IPS DF 19.7 (cell line): ENCODE data around the gene KCNG4.
A peak's percentile ranks its signal among the peaks of the same experiment; 100 is the strongest.
"Not testable (repeated sequence)": the region's sequence is repeated elsewhere in the genome, so short reads cannot be mapped to it uniquely, and the experiment has no call there.

ENCODE experiments used
- DNase-seq: peaks from one replicate; pipeline ENCODE4 v3.0.0-alpha.2; 2013; ENCODE audit warnings: low read depth, low spot score

Gene KCNG4

DNA sequence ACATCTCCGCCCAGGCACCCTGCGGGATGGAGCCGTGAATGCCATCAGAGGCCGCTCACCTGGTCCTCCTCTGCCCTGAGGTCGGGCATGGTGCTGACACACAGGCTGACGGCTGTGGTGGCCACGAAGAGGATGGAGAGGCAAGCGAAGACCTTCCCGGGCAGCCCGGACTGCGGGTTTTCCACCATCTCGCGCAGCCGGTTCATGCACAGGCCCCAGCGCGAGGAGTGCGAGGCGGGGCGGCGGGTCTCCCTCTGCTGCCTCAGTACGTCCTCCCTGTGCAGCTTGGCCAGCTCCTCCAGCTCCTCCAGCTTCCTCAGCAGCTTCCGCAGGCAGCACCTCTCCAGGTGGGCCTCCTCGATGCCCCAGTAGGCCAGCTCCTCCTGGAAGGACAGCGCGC, 3.1 kb downstream of the KCNG4 start:
- no peak for DNase-seq

DNA sequence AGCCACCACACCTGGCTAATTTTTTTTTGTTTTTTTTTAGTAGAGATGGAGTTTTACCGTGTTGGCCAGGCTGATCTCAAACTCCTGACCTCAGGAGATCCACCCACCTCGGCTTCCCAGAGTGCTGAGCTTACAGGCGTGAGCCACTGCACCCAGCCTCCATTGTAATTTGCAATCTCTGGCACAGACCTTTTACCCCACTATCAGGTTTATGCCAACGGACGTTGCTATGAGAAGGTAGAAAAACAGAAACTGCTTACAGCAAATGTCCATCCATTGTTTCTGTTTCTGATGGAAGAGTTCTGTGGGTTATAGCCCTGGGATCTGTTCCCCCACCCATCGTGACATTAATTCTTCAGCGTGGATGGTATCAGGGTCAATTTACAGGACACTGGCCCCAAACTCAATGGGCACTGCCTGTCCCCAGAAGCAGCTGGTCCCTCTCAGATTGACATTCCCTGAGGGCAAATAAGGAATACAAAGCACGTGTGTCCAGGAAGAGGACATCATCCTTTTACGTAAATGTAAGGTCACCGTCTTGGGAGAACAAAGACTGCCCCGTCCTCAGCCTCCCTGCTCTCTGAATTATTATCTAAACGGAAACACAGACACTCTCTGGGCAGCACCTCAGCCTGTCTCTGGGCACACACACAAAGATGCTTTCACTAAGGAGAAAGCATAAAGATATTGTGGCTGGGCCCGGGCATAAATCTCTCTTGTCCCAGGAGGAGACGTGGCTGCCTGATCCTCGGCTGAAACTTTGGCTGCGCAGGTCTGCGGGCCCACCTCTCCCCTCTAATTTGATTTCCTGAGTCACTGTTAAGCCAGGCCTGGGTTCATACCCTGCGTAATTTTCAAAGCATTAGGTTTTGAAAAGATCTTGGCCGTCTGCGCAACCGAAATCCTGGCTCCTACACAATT, 5.2 kb downstream of the KCNG4 start:
- DNase-seq: no peak

- no peak for DNase-seq
These were observed 6.1 kb downstream of the KCNG4 start for GRCh38 chr16:84233748-84234147.

GRCh38 chr16:84232969-84233368, 6.8 kb downstream of the KCNG4 start:
- no peak for DNase-seq

- DNase-seq: no peak
These were observed 7.8 kb downstream of the KCNG4 start for GRCh38 chr16:84232060-84232459.

DNA sequence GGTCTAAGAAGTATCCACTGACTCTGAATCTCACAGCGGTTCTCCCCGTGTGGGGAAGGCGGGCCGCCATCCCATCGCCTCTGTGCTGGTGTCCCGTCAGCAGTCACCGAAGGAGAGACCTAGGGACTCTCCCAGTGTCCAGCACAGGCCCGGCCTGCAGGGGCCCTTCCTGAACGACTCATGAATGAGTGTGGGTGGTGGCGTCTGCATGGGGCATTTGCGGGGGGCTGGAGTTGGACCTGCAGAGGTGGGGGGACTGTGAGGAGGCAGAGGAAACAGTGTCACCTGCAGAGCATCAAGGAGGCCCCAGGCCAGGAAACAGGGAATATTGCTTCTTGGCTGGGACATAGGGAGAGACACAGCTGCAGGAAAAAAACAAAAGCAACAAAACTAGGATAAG, 10.3 kb downstream of the KCNG4 start:
- no peak for DNase-seq

DNA sequence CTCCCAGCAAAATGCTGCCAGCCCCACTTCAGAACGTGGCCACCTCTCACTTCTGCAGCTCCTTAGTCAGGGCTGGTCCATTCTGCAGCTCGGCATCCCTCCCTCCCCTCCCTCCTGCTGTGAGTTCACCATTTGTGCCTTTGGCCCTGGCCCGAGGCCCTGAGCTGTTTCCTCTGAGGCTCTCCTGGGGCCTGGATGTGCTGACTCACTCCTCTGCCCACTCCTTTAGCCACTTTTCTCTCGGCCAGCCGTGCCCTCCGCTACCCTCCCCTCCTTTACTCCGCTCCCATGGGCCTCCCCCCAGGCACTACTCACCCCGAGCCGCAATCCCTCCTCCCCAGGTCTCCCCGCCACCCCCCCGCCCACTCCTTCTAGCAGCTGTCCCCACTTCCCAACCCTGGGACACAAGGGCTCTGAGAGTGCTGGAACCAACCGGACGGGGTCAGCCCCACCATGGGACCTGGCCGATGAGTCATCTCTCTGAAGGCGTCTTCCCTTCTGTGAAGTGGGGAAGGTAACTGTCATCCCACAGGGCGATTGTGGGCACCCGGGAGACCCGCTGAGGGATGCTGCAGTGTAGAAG, 11.5 kb downstream of the KCNG4 start:
- DNase-seq: peak; percentile 40

- no peak for DNase-seq
These were observed 12.3 kb downstream of the KCNG4 start for GRCh38 chr16:84227548-84227947.

DNA sequence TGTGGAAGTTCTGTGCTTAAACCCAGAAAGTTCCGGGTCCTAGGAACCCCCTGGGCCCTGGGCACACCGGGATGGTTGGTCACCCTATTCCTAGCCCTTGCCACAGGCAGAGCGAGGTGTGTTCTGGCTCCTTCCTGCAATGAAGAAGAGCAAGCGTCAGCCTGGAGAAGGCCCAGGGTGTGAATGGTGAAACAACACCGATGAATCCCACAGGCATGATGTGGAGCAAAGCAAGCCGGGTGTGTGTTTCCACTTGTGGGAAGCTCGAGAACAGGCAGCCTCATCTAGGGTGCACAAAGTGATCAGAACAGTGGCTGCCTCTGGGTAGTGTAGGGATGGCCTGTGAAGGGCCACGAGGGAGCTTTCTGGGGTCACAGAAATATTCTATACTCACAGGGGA, 13.8 kb downstream of the KCNG4 start:
- DNase-seq: no peak

- DNase-seq: no peak
These were observed 14.2 kb downstream of the KCNG4 start for GRCh38 chr16:84225571-84225970.

- no peak for DNase-seq
These were observed 14.7 kb downstream of the KCNG4 start for GRCh38 chr16:84225126-84225525.

GRCh38 chr16:84224554-84224953, 15.3 kb downstream of the KCNG4 start:
- DNase-seq: no peak

DNA sequence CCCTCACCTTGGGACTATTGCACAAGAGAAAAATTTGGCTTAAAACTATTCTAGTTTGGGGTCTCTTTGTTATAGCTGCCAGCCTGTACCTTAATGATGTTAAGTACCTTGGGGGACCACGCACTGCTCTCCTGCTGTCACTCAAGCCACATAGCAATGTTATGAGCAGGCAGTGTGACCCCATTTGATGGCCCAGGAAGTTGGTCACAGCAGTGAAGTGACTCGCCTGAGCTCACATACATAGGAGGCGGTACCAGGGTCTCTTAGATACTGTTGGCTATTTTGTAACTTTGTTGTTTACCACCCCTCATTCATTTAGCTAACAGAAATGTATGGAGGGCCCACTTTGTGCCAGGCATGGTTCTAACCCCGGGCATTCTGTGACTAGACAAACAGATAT, 16.4 kb downstream of the KCNG4 start:
- no peak for DNase-seq

- no peak for DNase-seq
These were observed 19.0 kb downstream of the KCNG4 start for GRCh38 chr16:84220851-84221250.

DNA sequence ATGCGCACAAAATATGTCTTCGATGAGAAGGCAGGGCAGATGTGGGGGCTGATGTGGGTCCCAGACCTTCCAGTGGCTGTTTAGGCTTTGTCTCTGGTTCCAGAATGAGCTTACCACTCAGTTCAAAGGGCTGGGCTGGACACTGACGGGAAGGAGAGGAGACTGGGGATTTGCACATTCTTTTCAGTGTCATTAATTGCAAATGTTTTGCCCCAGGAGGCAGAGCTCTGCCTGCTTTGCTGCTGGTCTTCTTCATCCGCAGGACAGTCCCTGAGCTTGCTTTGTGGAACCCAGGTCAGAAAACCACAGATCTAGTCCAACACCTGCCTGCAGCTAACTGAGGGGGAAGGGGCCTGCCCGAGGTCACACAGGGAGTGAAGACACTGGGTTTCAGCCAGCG, 20.9 kb downstream of the KCNG4 start:
- DNase-seq: no peak

GRCh38 chr16:84218176-84218823, 21.5 kb downstream of the KCNG4 start:
- no peak for DNase-seq

DNA sequence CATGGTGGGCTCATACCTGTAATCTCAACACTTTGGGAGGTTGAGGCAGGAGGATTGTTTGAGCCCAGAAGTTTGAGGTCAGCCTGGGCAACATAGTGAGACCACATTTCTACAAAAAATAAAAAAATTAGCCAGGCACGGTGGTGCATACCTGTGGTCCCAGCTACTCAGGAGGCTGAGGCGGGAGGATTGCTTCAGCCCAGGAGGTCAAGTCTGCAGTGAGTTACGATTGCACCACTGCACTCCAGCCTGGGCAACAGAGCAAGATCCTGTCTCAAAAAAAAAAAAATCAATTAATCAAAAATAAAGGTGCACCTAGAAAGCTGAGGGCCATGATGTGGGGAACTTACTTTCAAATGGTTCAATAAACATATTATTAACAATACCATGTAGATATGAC, 23.7 kb downstream of the KCNG4 start:
- not testable (repeated sequence) for DNase-seq

DNA sequence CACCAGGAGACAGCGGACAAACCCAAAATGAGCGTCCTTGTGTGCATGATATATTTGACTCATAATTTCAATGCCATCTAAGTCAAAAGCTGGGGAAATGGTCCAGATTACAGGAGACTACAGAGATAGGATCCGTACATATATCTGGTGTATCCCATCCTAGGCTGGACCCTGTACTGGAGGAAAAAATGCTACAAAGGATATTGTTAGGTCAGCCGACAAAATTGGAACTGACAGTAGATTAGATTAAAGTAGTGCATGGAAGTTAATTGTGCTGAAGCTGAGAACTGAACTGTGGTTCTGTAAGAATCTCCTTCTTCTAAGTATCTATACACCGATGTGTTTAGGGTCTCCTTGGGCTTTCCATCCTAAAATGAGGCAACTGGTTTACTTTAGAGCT, 24.3 kb downstream of the KCNG4 start:
- DNase-seq: no peak

GRCh38 chr16:84214451-84215066, 25.3 kb downstream of the KCNG4 start:
- no peak for DNase-seq

- DNase-seq: no peak
These were observed 27.2 kb downstream of the KCNG4 start for GRCh38 chr16:84212631-84213030.

- DNase-seq: no peak
These were observed 27.7 kb downstream of the KCNG4 start for GRCh38 chr16:84212154-84212553.

DNA sequence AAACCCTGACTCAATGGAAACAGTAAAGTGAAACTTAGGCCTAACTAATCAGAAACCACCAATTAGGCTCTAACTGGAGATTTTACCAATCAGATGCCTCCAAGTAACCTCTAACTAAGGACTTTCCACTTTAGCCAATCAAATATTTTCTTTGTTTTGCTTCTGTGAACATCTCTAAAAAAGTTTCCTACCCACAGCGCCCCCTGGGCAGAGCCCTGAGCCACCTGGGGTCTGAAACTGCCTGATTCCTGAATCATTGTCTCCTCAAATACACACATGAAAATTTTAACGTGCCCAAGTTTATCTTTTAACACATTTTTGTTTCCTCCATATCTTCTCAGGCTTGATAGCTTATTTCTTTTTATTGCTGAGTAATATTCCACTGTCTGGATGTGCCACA, 29.8 kb downstream of the KCNG4 start:
- no peak for DNase-seq
